ENCODE results near the gene DHRS4.
"Not testable (repeated sequence)": the region's sequence is repeated elsewhere in the genome, so short reads cannot be mapped to it uniquely, and the experiment has no call there.

DHRS4 gene

DNA sequence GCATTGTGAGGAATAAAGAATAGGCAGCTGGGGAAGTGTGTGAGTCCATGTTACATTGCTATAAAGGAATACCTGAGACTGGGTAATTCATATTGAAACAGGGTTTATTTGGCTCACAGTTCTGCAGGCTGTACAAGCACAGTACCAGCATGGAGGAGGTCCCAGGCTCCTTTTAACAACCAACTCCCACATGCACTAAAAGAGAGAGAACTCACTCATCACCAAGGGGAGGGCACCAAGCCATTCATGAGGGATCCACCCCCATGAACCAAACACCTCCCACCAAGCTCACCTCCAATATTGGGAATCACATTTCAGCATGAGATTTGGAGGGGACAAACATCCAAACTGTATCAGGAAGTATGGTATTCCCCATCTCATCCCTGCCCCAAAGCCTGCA is 11.9 kb upstream of the DHRS4 start:
- DNase-seq, result no peak

DNA sequence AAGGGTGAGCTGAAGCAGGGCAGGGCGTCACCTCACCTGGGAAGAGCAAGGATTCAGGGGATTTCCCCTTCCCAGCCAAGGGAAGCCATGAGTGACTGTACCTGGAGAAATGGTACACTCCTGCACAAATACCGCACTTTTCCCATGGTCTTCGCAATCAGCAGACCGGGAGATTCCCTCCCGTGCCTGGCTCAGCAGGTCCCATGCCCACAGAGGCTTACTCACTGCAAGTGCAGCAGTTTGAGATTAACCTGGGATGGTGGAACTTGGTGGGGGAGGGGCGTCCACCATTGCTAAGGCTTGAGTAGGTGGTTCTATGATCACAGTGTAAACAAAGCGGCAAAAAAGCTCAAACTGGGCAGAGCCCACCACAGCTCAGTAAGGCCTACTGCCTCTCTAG is 11.0 kb upstream of the DHRS4 start:
- no peak for DNase-seq

- DNase-seq, result not testable (repeated sequence)
Observed at GRCh38 chr14:23949069-23949468, 4.5 kb upstream of the DHRS4 start.

GRCh38 chr14:23950411-23951135 is 3.0 kb upstream of the DHRS4 start:
- DNase-seq, result no peak

GRCh38 chr14:23951136-23951466 is 2.5 kb upstream of the DHRS4 start:
- not testable (repeated sequence) for DNase-seq

DNA sequence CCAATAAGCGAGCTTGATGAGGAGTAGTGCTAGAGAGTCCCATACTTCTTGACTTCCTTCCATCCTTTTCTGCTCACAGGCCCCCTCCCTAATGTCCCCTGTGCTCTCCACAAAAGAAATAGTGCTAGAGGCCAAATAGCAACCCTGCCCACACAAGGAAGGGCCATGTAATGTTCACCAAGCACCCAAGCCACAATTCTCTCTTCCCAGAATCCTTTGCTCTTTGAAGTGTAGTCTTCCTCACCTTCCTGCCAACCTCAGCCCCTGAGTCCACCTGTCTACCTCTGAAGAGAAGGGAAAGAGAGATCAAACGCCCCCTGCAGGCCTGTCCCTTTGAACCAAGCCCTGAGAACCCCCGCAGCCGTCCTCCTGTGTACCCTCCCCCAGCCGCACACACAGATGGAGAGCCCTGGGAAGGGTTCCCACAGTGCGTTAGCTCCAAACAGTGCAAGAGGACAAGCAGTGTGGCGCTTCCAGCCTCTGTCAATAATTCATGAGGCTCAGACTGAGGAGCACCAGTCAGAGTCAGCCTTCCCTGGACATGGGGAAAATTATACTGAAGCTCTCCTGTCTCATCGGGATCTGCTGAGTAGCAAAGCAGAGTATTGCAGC is 1.9 kb upstream of the DHRS4 start:
- DNase-seq, result no peak

- DNase-seq, result not testable (repeated sequence)
Observed at GRCh38 chr14:23953116-23953463, 480 bp upstream of the DHRS4 start.

- not testable (repeated sequence) for DNase-seq
Observed at GRCh38 chr14:23954279-23954614, 677 bp downstream of the DHRS4 start.

GRCh38 chr14:23954965-23955364 is 1.4 kb downstream of the DHRS4 start:
- not testable (repeated sequence) for DNase-seq

DNA sequence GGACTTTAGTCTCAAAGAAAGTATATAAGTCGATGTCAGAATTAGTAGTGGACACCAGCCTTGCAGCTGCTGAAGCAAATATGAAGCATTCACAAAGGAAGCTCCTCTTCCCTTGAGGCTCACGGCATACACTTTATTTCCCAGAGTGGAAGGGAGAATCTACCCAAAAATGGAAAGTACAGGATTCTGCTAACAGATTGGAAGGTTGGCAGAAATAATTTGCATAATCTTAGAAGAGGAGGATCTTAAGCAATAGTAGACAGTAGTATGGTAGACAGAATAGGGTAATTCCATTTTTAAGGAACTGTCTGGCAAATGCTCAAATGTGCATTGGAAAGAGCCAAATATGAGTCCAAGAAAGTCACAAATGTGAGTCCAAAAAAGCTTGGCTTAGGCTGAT is 2.2 kb downstream of the DHRS4 start:
- not testable (repeated sequence) for DNase-seq

DNA sequence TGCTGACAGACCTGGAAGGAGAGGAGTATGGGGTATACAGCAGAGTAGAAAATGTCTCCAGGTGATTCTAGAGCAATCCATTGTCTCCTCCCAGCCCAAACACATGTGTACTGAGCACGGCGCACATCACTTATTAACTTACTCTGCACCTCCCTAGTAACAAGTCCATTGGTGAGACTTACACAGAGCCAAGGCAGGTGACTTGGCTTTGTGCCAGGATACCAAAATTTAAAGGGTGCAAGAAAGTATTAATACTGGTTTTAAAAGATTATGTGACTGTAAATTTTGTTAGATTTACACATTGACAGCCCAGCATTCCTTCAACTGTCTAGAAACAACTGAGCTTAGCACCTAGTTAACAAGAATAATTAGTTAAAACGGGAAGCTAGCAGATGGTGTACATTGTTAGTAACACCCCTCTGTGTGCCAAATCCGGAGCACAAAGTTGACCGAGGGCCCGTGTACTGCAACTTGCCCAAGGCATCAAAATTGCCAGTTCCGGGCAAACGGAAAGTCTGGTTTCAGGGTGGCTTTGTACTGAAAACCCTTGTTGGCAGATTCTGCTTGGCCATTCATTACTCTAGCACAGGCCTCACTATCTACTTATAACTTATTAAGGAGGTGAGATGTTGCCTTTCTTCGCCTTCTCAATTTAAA is 4.5 kb downstream of the DHRS4 start:
- not testable (repeated sequence) for DNase-seq

- DNase-seq, result not testable (repeated sequence)
Observed at GRCh38 chr14:23960899-23961298, 7.3 kb downstream of the DHRS4 start.

DNA sequence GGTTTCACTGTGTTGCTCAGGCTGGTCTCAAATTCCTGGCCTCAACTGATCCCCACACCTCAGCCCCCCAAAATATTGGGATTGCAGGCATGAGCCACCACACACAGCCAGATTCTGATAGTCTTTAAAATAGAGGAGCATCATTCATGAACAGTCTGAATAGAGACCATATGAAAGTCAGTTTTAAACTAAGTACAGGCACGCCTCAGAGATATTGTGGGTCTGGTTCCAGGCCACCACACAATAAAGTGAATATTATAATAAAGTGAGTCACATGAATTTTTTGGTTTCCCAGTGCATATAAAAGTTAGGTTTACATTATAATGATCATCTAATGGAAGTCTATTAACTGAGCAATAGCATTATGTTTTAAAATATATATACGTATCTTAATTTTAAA is 8.1 kb downstream of the DHRS4 start:
- not testable (repeated sequence) for DNase-seq

DNA sequence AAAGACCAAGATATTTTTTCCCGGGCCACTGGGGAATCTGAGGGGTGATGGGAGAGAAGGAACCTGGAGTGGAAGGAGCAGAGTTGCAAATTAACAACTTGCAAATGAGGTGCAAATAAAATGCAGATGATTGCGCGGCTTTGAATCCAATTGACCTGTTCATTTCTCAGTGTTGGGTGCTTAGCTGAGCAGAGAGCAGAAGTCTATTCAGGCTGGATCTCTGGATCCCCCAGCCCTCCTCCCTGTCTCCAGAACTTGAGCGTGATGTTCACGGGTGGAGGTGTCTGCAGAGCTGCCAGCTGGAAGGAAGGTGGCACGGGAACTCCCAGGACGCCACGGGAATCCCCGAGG is 15.5 kb downstream of the DHRS4 start:
- not testable (repeated sequence) for DNase-seq

- peak; percentile 52 for DNase-seq
Observed at GRCh38 chr14:23969481-23970282, 16.1 kb downstream of the DHRS4 start.

DNA sequence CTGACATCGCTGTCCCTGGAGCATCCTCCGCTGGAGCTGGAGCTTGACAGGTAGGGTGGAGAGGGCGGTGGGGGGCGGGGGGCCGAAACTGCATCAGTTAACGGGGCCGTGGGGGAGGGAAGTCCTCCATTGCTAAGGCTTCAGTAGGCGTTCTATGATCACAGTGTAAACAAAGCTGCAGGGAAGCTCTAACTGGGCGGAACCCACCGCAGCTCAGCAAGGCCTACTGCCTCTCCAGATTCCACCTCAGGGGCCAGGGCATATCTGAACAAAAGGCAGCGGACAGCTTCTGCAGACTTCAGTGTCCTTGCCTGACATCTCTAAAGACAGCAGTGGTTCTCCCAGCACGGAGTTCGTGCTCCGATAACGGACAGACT is 16.7 kb downstream of the DHRS4 start:
- DNase-seq, result not testable (repeated sequence)

DNA sequence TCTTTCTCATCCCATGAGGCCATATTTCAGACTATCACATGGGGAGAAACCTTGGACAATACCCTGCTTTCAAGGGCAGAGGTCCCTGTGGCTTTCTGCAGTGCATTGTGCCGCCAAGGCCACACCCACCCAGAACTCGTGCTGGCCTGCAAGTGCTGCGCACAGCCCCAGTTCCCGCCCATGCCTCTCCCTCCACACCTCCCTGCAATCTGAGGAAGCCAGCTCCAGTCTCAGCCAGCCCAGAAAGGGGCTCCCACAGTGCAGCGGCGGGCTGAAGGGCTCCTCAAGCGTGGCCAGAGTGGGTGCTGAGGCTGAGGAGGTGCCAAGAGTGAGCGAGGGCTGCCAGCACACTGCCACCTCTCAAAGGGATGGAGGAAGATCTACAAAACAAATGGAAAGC is 19.6 kb downstream of the DHRS4 start:
- DNase-seq, result not testable (repeated sequence)

GRCh38 chr14:23974041-23974440 is 20.5 kb downstream of the DHRS4 start:
- not testable (repeated sequence) for DNase-seq

DNA sequence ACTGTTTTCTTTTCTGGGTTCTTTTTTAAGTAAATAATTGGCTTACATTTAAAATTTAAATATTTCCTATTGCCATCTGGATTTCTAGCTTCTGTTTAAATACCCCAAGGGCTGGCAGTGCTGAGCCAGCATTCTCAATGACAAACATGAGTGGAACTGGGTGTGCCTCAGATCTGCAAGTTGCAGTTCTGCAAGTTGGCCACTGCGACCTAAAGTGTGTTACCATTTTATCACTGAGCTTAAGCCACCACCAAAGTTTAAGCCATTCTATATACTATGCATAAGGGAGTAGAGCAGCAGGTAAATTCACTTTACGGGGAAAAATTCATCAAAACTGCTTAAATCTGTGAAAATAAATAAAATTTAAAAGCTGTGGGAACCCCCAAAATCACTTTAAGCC is 23.6 kb downstream of the DHRS4 start:
- DNase-seq, result not testable (repeated sequence)

DNA sequence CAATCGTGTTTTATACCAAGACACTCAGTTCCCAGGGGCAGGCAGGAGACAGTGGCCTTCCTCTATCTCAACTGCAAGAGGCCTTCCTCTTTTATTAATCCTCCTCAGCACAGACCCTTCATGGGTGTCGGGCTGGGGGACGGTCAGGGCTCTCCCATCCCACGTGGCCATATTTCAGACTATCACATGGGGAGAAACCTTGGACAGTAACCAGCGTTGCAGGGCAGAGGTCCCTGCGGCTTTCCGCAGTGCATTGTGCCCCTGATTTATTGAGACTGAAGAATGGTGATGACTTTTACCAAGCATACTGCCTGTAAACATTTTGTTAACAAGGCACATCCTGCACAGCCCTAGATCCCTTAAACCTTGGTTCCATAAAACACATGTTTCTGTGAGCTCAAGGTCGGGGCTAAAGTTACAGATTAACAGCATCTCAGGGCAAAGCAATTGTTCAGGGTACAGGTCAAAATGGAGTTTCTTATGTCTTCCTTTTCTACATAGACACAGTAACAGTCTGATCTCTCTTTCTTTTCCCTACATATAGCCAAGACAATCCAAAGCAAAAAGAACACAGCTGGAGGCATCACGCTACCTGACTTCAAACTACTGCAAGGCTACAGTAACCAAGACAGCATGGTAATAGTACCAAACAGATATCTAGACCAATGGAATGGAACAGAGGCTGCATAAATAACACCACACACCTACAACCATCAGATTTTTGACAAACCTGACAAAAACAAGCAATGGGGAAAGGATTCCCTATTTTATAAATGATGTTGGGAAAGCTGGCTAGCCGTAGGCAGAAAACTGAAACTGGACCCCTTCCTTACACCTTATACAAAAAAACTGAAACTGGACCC is 28.6 kb downstream of the DHRS4 start:
- DNase-seq, result not testable (repeated sequence)

DNA sequence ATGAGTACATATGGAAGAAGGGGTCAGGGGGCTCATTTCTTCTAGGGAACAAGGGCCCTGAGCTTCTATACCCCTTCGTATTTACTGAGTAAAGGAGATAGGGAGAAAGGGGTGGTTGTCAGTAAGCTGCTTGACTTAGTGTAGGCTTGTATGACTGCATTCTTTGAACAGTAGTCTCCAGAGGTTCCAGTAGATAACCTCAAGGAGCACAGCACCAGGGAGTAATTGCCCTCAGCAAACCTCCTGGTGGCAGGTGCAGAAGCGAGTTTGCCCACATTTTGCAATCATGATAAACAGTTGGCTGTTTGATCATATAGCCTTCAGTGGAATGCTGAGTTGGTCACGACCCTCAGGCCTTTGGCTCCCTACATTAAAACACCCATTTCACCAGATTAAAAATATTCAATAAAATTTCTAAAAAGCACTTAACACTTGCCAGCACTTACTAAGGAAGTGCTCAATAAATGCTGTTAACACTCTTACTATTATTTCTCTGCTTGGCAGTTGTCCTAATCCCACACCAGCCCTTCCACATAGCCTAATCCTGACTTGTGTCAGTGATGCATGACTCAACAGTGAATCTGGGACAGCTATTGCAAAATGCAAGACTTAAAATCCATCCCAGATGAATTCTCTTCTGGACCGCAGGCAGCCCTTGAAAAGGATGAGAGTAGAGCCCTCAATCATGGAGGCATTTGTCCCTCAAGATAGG is 31.5 kb downstream of the DHRS4 start:
- DNase-seq, result no peak

DNA sequence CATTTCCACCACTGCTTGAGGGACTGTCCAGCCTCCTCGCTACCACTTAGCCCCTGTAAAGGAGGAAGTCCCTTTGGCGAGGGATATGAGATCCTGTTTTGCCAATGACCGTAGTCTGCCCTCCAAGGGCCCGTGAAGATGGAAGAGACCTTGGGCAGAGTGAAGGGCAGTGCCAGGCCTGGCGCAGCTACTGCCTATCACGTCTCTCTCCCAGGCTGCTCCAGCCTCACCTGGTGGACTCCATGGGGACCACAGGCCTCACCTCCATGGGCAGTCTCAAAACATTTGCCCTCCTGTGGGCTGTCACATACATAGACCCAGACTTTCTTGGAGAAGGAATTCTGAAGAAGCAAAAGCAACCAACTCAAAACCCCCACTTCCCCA is 34.6 kb downstream of the DHRS4 start:
- not testable (repeated sequence) for DNase-seq

All from activated CD8-positive, alpha-beta memory T cell treated with anti-CD3 and anti-CD28 coated beads, Interleukin-2, amount 50 U/mL, for 4 hours (primary cell).